ENCODE measurements around the gene MT1E.

Gene MT1E

GRCh38 chr16:56589141-56590039, 36.2 kb upstream of the MT1E start, which contains the start of gene MT3:
TSS of gene MT3 (plus strand) at chr16:56589528. CDS start at chr16:56589591, 63 bp downstream.
- H2AFZ ChIP-seq (ENCODE audit: low read depth, low read length) = no peak within 1 kb of the TSS
- H3K36me3 ChIP-seq (ENCODE audit: control insufficient read depth in 1 of 2, insufficient read depth in 2 of 2, low read depth in 1 of 2, low read length in 2 of 2) = no peaks in the 10 kb centered on the region
- H3K4ac ChIP-seq (ENCODE audit: low read depth in 1 of 2, low read length in 2 of 2) = no peak within 1 kb of the TSS
- WGBS = 11% methylated on average over 76 of the region's 87 CpGs
- H3K79me1 ChIP-seq (replicated peaks; ENCODE audit: low read length, poor library complexity, severe bottlenecking) = no peaks in the 10 kb centered on the region
- H2BK15ac ChIP-seq (ENCODE audit: low read depth, poor library complexity, severe bottlenecking) = no peak within 1 kb of the TSS
- no peak within 1 kb of the TSS for H3K9ac ChIP-seq (ENCODE audit: low read length)
- no peak within 1 kb of the TSS for H3K27ac ChIP-seq (ENCODE audit: low read length, poor library complexity, severe bottlenecking)
- H2BK120ac ChIP-seq (ENCODE audit: low read depth, low read length) = no peak within 1 kb of the TSS
- no peak for DNase-seq
- H4K8ac ChIP-seq (ENCODE audit: low read length) = no peak within 1 kb of the TSS
- peak within 1 kb of the TSS; percentile 63 for H3K4me2 ChIP-seq (ENCODE audit: low read length, poor library complexity, severe bottlenecking)
- no peak within 1 kb of the TSS for H3K14ac ChIP-seq (ENCODE audit: low read length in 2 of 2)
- peak within 1 kb of the TSS; percentile 47 to 70 for H3K4me3 ChIP-seq (ENCODE audit: insufficient read depth in 1 of 2, low read depth in 1 of 2, low read length in 2 of 2)
- H3K23ac ChIP-seq (ENCODE audit: low read length in 2 of 2) = no peak within 1 kb of the TSS
- no peaks in the 10 kb centered on the region for H3K9me3 ChIP-seq (ENCODE audit: control insufficient read depth, low read length)
- H2BK5ac ChIP-seq (ENCODE audit: low read depth, low read length, poor library complexity, severe bottlenecking) = no peak within 1 kb of the TSS
- peaks cover 10% of the 10 kb centered on the region for H3K4me1 ChIP-seq (ENCODE audit: control insufficient read depth, insufficient read depth, low read depth, low read length)
- H4K91ac ChIP-seq (ENCODE audit: low read length) = no peak within 1 kb of the TSS
- peaks cover 66 to 75% of the 10 kb centered on the region in 2 experiments for H3K27me3 ChIP-seq (ENCODE audit: control insufficient read depth in 1 of 2, insufficient read depth in 1 of 2, low read length in 2 of 2)
- H3K18ac ChIP-seq (ENCODE audit: low read depth in 1 of 2, low read length in 2 of 2) = no peak within 1 kb of the TSS
- H2BK12ac ChIP-seq (ENCODE audit: low read length in 2 of 2) = no peak within 1 kb of the TSS
- H2AK5ac ChIP-seq (ENCODE audit: low read length, severe bottlenecking) = no peak within 1 kb of the TSS

GRCh38 chr16:56591377-56592060, 34.1 kb upstream of the MT1E start:
- Histone ChIP-seq H2BK12ac (ENCODE audit: low read length in 2 of 2) (no peak overlapping the region), H4K8ac (ENCODE audit: low read length) (no peak overlapping the region)

GRCh38 chr16:56593573-56594291, 31.8 kb upstream of the MT1E start:
- no peak overlapping the region for H3K18ac ChIP-seq (ENCODE audit: low read depth in 1 of 2, low read length in 2 of 2)
- no peak overlapping the region for H2BK12ac ChIP-seq (ENCODE audit: low read length in 2 of 2)
- H2BK5ac ChIP-seq (ENCODE audit: low read depth, low read length, poor library complexity, severe bottlenecking) = no peak overlapping the region
- H3K23ac ChIP-seq (ENCODE audit: low read length in 2 of 2) = no peak overlapping the region
- H4K91ac ChIP-seq (ENCODE audit: low read length) = no peak overlapping the region
- no peak overlapping the region for H4K8ac ChIP-seq (ENCODE audit: low read length)
- H3K9me3 ChIP-seq (ENCODE audit: control insufficient read depth, low read length) = peaks cover 3% of the 10 kb centered on the region
- no peak overlapping the region for H3K9ac ChIP-seq (ENCODE audit: low read length)
- H3K4me1 ChIP-seq (ENCODE audit: control insufficient read depth, insufficient read depth, low read depth, low read length) = peaks cover 10% of the 10 kb centered on the region
- H3K27me3 ChIP-seq (ENCODE audit: control insufficient read depth in 1 of 2, insufficient read depth in 1 of 2, low read length in 2 of 2) = peaks cover 31 to 35% of the 10 kb centered on the region in 2 experiments
- H3K4me2 ChIP-seq (ENCODE audit: low read length, poor library complexity, severe bottlenecking) = no peak overlapping the region
- H2AK5ac ChIP-seq (ENCODE audit: low read length, severe bottlenecking) = no peak overlapping the region
- H2BK120ac ChIP-seq (ENCODE audit: low read depth, low read length) = no peak overlapping the region
- H3K4ac ChIP-seq (ENCODE audit: low read depth in 1 of 2, low read length in 2 of 2) = no peak overlapping the region
- H3K4me3 ChIP-seq (ENCODE audit: insufficient read depth in 1 of 2, low read depth in 1 of 2, low read length in 2 of 2) = no peak overlapping the region
- WGBS = 97% methylated on average over 3 of the region's 6 CpGs
- DNase-seq = no peak
- H3K14ac ChIP-seq (ENCODE audit: low read length in 2 of 2) = no peak overlapping the region
- H3K36me3 ChIP-seq (ENCODE audit: control insufficient read depth in 1 of 2, insufficient read depth in 2 of 2, low read depth in 1 of 2, low read length in 2 of 2) = no peaks in the 10 kb centered on the region
- H3K79me1 ChIP-seq (replicated peaks; ENCODE audit: low read length, poor library complexity, severe bottlenecking) = no peaks in the 10 kb centered on the region
- H3K27ac ChIP-seq (ENCODE audit: low read length, poor library complexity, severe bottlenecking) = no peak overlapping the region
- no peak overlapping the region for H2AFZ ChIP-seq (ENCODE audit: low read depth, low read length)
- no peak overlapping the region for H2BK15ac ChIP-seq (ENCODE audit: low read depth, poor library complexity, severe bottlenecking)

More at GRCh38 chr16:56591377-56592060, 34.1 kb upstream of the MT1E start:
- Histone ChIP-seq H2AK5ac (ENCODE audit: low read length, severe bottlenecking) (no peak overlapping the region), H3K79me1 (replicated peaks; ENCODE audit: low read length, poor library complexity, severe bottlenecking) (no peaks in the 10 kb centered on the region), H3K4me3 (ENCODE audit: insufficient read depth in 1 of 2, low read depth in 1 of 2, low read length in 2 of 2) (no peak overlapping the region), H2BK5ac (ENCODE audit: low read depth, low read length, poor library complexity, severe bottlenecking) (no peak overlapping the region), H3K4me2 (ENCODE audit: low read length, poor library complexity, severe bottlenecking) (no peak overlapping the region), H3K23ac (ENCODE audit: low read length in 2 of 2) (no peak overlapping the region), H3K36me3 (ENCODE audit: control insufficient read depth in 1 of 2, insufficient read depth in 2 of 2, low read depth in 1 of 2, low read length in 2 of 2) (no peaks in the 10 kb centered on the region), H3K27ac (ENCODE audit: low read length, poor library complexity, severe bottlenecking) (no peak overlapping the region), H2BK120ac (ENCODE audit: low read depth, low read length) (no peak overlapping the region), H3K18ac (ENCODE audit: low read depth in 1 of 2, low read length in 2 of 2) (no peak overlapping the region), H3K4me1 (ENCODE audit: control insufficient read depth, insufficient read depth, low read depth, low read length) (peaks cover 10% of the 10 kb centered on the region), H4K91ac (ENCODE audit: low read length) (no peak overlapping the region), H3K14ac (ENCODE audit: low read length in 2 of 2) (no peak overlapping the region), H2AFZ (ENCODE audit: low read depth, low read length) (no peak overlapping the region), H3K4ac (ENCODE audit: low read depth in 1 of 2, low read length in 2 of 2) (no peak overlapping the region), H3K27me3 (ENCODE audit: control insufficient read depth in 1 of 2, insufficient read depth in 1 of 2, low read length in 2 of 2) (peaks cover 47 to 58% of the 10 kb centered on the region in 2 experiments), H3K9ac (ENCODE audit: low read length) (no peak overlapping the region), H2BK15ac (ENCODE audit: low read depth, poor library complexity, severe bottlenecking) (no peak overlapping the region), H3K9me3 (ENCODE audit: control insufficient read depth, low read length) (no peaks in the 10 kb centered on the region)
- no peak for DNase-seq
- 83% methylated on average over 3 of the region's 4 CpGs for WGBS

GRCh38 chr16:56594292-56594619, 31.3 kb upstream of the MT1E start:
- Histone ChIP-seq H3K14ac (ENCODE audit: low read length in 2 of 2) (no peak overlapping the region), H2AFZ (ENCODE audit: low read depth, low read length) (no peak overlapping the region), H3K18ac (ENCODE audit: low read depth in 1 of 2, low read length in 2 of 2) (no peak overlapping the region), H3K4me1 (ENCODE audit: control insufficient read depth, insufficient read depth, low read depth, low read length) (peaks cover 6% of the 10 kb centered on the region), H2BK5ac (ENCODE audit: low read depth, low read length, poor library complexity, severe bottlenecking) (no peak overlapping the region), H4K91ac (ENCODE audit: low read length) (no peak overlapping the region), H4K8ac (ENCODE audit: low read length) (no peak overlapping the region), H3K27ac (ENCODE audit: low read length, poor library complexity, severe bottlenecking) (no peak overlapping the region), H3K23ac (ENCODE audit: low read length in 2 of 2) (no peak overlapping the region), H3K4ac (ENCODE audit: low read depth in 1 of 2, low read length in 2 of 2) (no peak overlapping the region), H3K4me2 (ENCODE audit: low read length, poor library complexity, severe bottlenecking) (no peak overlapping the region), H3K36me3 (ENCODE audit: control insufficient read depth in 1 of 2, insufficient read depth in 2 of 2, low read depth in 1 of 2, low read length in 2 of 2) (no peaks in the 10 kb centered on the region), H2BK12ac (ENCODE audit: low read length in 2 of 2) (no peak overlapping the region), H3K79me1 (replicated peaks; ENCODE audit: low read length, poor library complexity, severe bottlenecking) (no peaks in the 10 kb centered on the region), H2AK5ac (ENCODE audit: low read length, severe bottlenecking) (no peak overlapping the region), H2BK15ac (ENCODE audit: low read depth, poor library complexity, severe bottlenecking) (no peak overlapping the region), H2BK120ac (ENCODE audit: low read depth, low read length) (no peak overlapping the region), H3K27me3 (ENCODE audit: control insufficient read depth in 1 of 2, insufficient read depth in 1 of 2, low read length in 2 of 2) (peaks cover 26 to 32% of the 10 kb centered on the region in 2 experiments), H3K9ac (ENCODE audit: low read length) (no peak overlapping the region), H3K9me3 (ENCODE audit: control insufficient read depth, low read length) (peaks cover 3% of the 10 kb centered on the region), H3K4me3 (ENCODE audit: insufficient read depth in 1 of 2, low read depth in 1 of 2, low read length in 2 of 2) (no peak overlapping the region)
- no peak for DNase-seq
- 100% methylated on average over 2 of the region's 5 CpGs for WGBS

Data from mesenchymal stem cell (in vitro differentiated cells and primary cell).